ENCODE data around the gene PRRG2.

Gene PRRG2

DNA sequence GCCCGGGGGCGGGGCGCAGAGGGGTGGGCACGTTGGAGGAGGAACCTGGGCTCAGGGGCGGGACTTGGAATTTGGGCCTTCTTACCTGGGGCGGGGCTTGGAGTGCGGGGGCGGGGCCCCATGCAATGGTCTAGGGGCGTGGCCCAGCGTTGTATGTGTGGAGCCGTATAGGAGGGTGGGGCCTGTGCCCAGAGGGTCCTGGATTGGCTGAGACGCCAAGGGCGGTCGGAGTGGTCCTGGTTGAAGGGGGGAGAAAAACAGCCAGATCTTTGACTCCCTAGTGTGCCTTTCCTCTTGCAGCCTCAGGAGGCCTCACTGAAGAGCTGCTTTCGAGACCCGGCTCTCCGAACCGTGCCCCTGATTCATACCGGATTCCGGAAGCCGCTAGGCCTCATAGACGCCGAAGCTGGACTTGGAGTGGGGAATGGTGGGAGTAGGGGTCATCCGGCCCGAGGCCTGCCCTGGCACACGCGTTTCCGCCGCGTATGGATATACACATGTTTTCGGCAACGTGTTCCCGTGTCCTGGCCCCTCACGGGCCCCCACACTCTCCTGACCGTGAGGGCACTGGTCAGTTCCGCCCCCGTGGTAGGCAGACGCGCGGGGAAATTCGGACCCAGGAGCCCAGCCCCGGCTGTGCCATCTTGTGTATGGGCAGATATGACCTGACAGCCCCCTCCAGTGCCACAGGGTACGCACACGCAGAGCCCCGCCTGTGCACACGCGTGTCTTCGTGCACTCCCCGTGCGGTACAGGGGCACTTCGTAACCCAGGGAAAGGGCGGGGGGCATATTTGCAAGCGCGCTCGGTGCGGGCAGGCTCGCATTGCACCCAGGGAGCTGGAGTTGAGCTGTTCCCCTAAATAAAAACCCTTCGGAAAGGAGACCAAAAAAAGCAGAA, 9.2 kb downstream of the PRRG2 start:
- peak; percentile 98 for DNase-seq

GRCh38 chr19:49590971-49591730, 10.0 kb downstream of the PRRG2 start, which contains the start of gene PRR12:
Gene PRR12 (plus strand): TSS chr19:49591182. CDS start chr19:49591655, 473 bp downstream.
- DNase-seq: peak; percentile 73

GRCh38 chr19:49591731-49592485, 10.8 kb downstream of the PRRG2 start:
- peak; percentile 18 for DNase-seq

DNA sequence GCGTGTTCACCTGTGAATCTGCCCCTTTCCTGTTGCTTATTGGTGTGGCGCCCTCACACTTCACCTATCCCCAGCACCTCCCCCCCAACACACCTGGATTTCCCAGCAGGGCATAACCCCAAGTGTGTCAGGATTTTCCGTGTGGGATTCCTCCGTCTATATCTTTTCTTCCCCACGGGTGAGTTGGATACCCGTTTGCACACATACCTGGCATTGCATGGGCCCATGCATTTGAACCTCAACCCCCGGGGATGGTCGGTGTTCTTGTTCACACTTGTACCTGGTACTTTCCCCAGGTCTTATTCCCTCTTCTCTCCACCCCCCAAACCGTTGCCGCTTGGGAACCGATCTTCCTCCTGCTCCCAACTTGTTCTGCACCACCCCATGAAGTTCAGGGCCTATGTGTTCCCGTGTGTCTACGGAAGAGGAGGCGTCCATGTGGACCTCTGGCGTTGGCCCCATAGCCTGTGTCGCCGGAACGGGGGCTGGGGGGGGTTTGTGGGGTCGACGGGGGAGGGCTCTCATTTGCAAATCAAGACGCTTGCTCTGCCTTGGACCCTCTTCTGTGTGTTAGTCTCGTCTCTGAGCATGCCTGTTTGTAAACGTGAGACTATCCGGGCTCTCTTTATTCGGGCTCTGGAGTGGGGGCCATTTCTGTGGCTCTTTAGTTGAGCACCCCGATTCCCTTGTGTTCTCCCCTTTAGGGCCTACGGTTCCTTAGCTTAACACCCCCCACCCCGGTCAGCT, 11.5 kb downstream of the PRRG2 start:
- DNase-seq: no peak

DNA sequence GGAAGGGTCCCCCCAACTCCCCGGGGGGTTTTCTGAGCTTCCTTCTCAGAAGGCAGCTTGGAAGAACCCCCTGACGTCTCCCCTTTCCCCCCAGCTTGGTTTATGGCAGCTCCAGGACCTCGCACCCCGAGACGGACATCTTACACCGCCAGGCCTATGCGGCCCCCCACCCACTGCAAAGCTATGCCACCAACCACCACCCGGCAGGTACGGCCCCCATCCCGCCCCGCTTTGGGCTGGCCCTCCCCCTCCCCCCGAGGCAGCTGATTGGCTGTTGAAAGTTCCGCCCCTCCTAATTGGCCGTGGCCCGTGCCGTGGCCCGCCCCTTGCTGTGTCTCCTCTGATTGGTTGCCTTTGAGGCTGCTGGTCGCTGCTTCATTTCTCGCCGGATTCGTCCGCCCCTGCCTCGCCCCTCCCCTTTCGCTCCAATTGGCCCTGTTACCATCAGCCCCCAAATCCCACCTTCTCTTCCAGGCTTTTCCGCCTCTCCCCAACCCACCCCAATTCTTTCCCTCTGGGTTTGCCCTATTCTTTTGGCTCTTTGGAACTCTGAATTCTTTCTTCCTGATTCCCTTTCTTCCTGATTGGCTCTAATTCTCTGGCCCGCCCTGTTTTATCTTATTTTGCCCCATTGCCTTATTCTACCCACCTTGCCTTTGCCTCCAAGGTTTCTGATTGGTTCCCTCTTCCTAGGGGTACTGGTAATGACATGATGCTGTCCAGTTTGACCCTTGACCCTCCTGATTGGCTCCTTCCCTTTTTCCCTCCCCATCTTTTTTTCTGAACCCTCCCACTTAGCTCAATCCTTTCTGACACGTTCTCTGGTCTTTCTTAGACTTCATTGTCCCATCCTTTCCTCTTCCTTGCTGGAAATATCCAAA, 12.4 kb downstream of the PRRG2 start:
- DNase-seq: peak; percentile 91

GRCh38 chr19:49594157-49594992, 13.3 kb downstream of the PRRG2 start:
- DNase-seq: no peak

GRCh38 chr19:49594993-49595818, 14.1 kb downstream of the PRRG2 start:
- DNase-seq: no peak

- DNase-seq: no peak
These were observed 14.8 kb downstream of the PRRG2 start for GRCh38 chr19:49595819-49596404.

DNA sequence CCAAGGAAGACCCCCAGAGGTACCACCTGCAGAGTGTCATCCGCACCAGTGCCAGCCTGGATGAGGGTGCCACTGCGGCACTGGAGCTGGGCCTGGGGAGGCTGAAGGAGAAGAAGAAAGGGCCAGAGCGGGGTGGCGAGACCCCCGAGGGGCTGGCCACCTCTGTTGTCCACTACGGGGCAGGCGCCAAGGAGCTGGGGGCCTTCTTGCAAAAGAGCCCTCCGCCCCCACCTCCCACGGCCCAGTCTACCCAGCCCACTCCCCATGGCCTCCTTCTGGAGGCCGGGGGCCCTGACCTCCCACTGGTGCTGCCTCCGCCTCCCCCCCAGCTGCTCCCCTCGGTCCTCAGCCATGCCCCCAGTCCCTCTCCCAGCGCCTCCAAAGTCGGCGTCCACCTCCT, 15.3 kb downstream of the PRRG2 start:
- DNase-seq: no peak

- DNase-seq: no peak
These were observed 16.0 kb downstream of the PRRG2 start for GRCh38 chr19:49596954-49597702.

GRCh38 chr19:49597703-49597974, 16.5 kb downstream of the PRRG2 start:
- DNase-seq: no peak

GRCh38 chr19:49599378-49600295, 18.5 kb downstream of the PRRG2 start:
- no peak for DNase-seq

DNA sequence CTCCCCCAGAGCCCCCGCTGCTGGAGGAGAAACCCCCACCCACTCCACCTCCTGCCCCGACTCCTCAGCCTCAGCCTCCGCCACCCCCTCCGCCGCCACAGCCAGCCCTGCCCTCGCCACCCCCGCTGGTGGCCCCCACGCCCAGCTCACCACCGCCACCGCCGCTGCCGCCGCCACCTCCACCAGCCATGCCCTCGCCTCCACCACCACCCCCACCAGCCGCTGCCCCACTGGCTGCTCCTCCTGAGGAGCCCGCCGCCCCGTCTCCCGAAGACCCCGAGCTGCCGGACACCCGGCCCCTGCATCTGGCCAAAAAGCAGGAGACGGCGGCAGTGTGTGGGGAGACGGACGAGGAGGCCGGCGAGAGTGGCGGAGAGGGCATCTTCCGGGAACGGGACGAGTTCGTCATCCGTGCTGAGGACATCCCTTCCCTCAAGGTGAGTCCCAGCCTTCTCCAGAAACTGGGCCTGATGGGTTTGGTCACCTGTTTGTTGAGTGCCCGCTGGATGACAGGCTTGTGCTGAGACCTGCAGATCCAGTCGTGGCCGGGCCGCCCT, 20.4 kb downstream of the PRRG2 start:
- DNase-seq: no peak

- DNase-seq: no peak
These were observed 21.7 kb downstream of the PRRG2 start for GRCh38 chr19:49602806-49603205.

GRCh38 chr19:49605605-49606004, 24.5 kb downstream of the PRRG2 start:
- DNase-seq: no peak

DNA sequence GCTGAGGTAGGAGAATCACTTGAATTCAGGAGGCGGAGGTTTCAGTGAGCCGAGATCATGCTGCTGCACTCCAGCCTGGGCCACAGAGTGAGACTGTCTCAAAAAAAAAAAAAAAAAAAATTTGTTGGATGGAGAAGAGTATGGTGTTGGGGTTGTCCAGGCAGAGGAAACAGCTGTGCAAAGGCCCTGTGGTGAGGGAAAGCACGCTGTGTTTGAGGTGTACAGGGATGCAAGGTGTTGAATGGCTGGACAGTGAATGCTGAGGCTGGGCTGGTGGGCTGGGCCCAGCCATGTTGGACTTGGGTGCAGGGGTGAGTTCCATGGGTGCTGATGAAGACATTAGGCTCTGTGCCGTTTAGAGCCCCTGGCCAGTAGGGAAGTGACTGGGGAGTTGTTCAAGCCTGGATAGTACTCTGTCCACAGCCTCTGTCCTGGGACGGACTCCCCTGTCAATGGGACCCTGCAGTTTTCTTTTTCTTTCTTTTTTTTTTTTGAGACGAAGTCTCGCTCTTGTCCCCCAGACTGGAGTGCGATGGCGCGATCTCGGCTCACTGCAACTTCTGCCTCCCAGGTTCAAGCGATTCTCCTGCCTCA, 28.5 kb downstream of the PRRG2 start:
- DNase-seq: no peak

DNA sequence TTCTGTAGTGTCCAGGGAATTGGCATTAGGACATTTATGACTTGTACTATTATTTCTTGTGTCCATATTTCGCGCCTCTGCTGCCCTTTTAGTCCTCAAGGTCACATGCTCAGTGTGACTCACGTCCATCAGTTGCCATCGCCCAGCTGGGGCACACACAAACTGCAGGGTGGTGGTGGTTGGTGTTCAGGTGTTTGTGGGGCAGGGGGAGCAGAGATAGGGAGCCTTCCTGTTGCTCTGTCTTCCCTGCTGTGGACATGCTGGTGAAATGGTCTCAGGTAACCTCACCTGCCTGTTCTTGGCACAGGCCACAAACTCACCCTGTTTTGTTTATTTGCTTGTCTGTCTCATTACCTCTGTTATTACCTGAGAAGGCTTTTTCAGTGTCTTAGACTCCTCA, 32.3 kb downstream of the PRRG2 start:
- DNase-seq: no peak

All from CD4-positive, alpha-beta T cell treated with Interferon gamma for 1 hour (primary cell).